HepG2 (cell line): ENCODE measurements around the gene IL5RA.

Source experiments
- ELF4 ChIP-seq: sonication (generic); formaldehyde crosslinking; IDR thresholded peaks from 2 replicates; pipeline ENCODE4 v1.5.0; 2020; ENCODE audit warnings: missing genetic modification reagents, mild to moderate bottlenecking, moderate library complexity, borderline replicate concordance
- MAFG ChIP-seq: sonication (generic); formaldehyde crosslinking; IDR thresholded peaks from 2 replicates; pipeline ENCODE4 v1.5.1; 2020; ENCODE audit warnings: mild to moderate bottlenecking, missing genetic modification reagents
- POLR2A ChIP-seq, 2 experiments: IDR thresholded peaks; 2 replicates each; pipeline ENCODE4 v1.6.1; 2011; ENCODE audit warnings: low read depth in 2 of 2, low read length in 2 of 2, mild to moderate bottlenecking in 1 of 2, moderate library complexity in 1 of 2; ENCODE audit not compliant: insufficient read depth in 1 of 2
- RFX1 ChIP-seq: fragments of 450-650 bp; IDR thresholded peaks from 2 replicates; pipeline ENCODE4 v1.6.1; 2017
- SETDB1 ChIP-seq: sonication (generic); formaldehyde crosslinking; IDR thresholded peaks from 2 replicates; pipeline ENCODE4 v1.5.1; 2020; ENCODE audit warnings: missing genetic modification reagents, mild to moderate bottlenecking, borderline replicate concordance
- SNAI1 ChIP-seq: sonication (generic); formaldehyde crosslinking; IDR thresholded peaks from 2 replicates; pipeline ENCODE4 v1.5.0; 2020; ENCODE audit warnings: mild to moderate bottlenecking, missing genetic modification reagents, borderline replicate concordance
- ZNF549 ChIP-seq: sonication (generic); formaldehyde crosslinking; IDR thresholded peaks from 2 replicates; pipeline ENCODE4 v1.5.0; 2020; ENCODE audit warnings: missing genetic modification reagents
- ZNF7 ChIP-seq: IDR thresholded peaks from 2 replicates; pipeline ENCODE4 v1.6.1; 2016; ENCODE audit warnings: missing biosample characterization, missing genetic modification reagents
- TF ChIP-seq, protein P1 (sequence below): sonication (generic); formaldehyde crosslinking; IDR thresholded peaks from 2 replicates; pipeline ENCODE4 v1.5.0; 2020; ENCODE audit warnings: mild to moderate bottlenecking, missing genetic modification reagents, moderate library complexity
- TF ChIP-seq, protein P2 (sequence below): sonication (generic); formaldehyde crosslinking; IDR thresholded peaks from 2 replicates; pipeline ENCODE4 v1.4.0; 2020; ENCODE audit warnings: missing genetic modification reagents, mild to moderate bottlenecking, borderline replicate concordance
- TF ChIP-seq, protein P3 (sequence below): sonication (generic); formaldehyde crosslinking; IDR thresholded peaks from 2 replicates; pipeline ENCODE4 v1.5.1; 2020; ENCODE audit warnings: missing genetic modification reagents, mild to moderate bottlenecking, borderline replicate concordance
- TF ChIP-seq, protein P4 (sequence below): sonication (generic); formaldehyde crosslinking; IDR thresholded peaks from 2 replicates; pipeline ENCODE4 v1.4.0; 2020; ENCODE audit warnings: missing genetic modification reagents

DNA sequence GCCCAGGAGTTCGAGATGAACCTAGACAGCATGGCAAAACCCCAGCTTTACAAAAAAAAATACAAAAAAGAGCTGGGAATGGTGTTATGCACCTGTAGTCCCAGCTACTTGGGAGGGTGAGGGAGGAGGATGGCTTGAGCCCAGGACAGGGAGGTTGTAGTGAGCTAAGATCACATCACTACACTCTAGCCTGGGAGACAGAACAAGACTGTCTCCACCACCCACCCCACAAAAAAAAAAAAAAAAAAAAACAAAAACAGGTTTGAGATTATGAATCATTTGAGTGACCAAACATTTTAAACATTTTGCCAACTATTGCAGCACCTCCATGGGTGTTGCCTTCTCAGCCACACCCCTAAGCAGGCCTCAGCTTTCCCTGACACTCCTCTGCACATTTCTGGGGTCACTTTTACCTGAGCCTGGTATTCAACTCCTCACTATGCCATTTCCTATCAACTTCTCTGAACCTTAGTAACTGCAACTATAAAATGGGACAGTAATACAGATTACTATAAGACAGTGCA, 41.8 kb downstream of the IL5RA start:
- TF ChIP-seq SETDB1 (CRISPR knock-in tag) (no peak), POLR2A (IDR thresholded peaks at IDR 0.05; ENCODE audit: insufficient read depth in 1 of 2, low read depth in 2 of 2, low read length in 2 of 2) (no peak), SNAI1 (no peak), MAFG (CRISPR knock-in tag) (no peak), ZNF7 (no peak), ELF4 (CRISPR knock-in tag) (no peak), ZNF549 (no peak), RFX1 (no peak)
- TF ChIP-seq, protein P1, sequence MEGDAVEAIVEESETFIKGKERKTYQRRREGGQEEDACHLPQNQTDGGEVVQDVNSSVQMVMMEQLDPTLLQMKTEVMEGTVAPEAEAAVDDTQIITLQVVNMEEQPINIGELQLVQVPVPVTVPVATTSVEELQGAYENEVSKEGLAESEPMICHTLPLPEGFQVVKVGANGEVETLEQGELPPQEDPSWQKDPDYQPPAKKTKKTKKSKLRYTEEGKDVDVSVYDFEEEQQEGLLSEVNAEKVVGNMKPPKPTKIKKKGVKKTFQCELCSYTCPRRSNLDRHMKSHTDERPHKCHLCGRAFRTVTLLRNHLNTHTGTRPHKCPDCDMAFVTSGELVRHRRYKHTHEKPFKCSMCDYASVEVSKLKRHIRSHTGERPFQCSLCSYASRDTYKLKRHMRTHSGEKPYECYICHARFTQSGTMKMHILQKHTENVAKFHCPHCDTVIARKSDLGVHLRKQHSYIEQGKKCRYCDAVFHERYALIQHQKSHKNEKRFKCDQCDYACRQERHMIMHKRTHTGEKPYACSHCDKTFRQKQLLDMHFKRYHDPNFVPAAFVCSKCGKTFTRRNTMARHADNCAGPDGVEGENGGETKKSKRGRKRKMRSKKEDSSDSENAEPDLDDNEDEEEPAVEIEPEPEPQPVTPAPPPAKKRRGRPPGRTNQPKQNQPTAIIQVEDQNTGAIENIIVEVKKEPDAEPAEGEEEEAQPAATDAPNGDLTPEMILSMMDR (CRISPR knock-in tag) = no peak
- TF ChIP-seq, protein P2, sequence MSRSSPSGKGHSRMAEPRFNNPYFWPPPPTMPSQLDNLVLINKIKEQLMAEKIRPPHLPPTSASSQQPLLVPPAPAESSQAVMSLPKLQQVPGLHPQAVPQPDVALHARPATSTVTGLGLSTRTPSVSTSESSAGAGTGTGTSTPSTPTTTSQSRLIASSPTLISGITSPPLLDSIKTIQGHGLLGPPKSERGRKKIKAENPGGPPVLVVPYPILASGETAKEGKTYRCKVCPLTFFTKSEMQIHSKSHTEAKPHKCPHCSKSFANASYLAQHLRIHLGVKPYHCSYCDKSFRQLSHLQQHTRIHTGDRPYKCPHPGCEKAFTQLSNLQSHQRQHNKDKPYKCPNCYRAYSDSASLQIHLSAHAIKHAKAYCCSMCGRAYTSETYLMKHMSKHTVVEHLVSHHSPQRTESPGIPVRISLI = no peak
- TF ChIP-seq, protein P3, sequence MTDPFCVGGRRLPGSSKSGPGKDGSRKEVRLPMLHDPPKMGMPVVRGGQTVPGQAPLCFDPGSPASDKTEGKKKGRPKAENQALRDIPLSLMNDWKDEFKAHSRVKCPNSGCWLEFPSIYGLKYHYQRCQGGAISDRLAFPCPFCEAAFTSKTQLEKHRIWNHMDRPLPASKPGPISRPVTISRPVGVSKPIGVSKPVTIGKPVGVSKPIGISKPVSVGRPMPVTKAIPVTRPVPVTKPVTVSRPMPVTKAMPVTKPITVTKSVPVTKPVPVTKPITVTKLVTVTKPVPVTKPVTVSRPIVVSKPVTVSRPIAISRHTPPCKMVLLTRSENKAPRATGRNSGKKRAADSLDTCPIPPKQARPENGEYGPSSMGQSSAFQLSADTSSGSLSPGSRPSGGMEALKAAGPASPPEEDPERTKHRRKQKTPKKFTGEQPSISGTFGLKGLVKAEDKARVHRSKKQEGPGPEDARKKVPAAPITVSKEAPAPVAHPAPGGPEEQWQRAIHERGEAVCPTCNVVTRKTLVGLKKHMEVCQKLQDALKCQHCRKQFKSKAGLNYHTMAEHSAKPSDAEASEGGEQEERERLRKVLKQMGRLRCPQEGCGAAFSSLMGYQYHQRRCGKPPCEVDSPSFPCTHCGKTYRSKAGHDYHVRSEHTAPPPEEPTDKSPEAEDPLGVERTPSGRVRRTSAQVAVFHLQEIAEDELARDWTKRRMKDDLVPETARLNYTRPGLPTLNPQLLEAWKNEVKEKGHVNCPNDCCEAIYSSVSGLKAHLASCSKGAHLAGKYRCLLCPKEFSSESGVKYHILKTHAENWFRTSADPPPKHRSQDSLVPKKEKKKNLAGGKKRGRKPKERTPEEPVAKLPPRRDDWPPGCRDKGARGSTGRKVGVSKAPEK = no peak
- TF ChIP-seq, protein P4, sequence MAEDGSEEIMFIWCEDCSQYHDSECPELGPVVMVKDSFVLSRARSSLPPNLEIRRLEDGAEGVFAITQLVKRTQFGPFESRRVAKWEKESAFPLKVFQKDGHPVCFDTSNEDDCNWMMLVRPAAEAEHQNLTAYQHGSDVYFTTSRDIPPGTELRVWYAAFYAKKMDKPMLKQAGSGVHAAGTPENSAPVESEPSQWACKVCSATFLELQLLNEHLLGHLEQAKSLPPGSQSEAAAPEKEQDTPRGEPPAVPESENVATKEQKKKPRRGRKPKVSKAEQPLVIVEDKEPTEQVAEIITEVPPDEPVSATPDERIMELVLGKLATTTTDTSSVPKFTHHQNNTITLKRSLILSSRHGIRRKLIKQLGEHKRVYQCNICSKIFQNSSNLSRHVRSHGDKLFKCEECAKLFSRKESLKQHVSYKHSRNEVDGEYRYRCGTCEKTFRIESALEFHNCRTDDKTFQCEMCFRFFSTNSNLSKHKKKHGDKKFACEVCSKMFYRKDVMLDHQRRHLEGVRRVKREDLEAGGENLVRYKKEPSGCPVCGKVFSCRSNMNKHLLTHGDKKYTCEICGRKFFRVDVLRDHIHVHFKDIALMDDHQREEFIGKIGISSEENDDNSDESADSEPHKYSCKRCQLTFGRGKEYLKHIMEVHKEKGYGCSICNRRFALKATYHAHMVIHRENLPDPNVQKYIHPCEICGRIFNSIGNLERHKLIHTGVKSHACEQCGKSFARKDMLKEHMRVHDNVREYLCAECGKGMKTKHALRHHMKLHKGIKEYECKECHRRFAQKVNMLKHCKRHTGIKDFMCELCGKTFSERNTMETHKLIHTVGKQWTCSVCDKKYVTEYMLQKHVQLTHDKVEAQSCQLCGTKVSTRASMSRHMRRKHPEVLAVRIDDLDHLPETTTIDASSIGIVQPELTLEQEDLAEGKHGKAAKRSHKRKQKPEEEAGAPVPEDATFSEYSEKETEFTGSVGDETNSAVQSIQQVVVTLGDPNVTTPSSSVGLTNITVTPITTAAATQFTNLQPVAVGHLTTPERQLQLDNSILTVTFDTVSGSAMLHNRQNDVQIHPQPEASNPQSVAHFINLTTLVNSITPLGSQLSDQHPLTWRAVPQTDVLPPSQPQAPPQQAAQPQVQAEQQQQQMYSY (CRISPR knock-in tag) = no peak
